Aorta (tissue), 5 donors: Measurements from ENCODE around the gene GCC2. TPM values are rescaled to one million over a fixed set of nuclear protein-coding genes. Genes with fewer than 3 reads are reported as not detected.

Experiments used
- ATAC-seq: fragments of 200-7000 bp; cut with Tn5 transposase; one replicate; pipeline ENCODE4 v1.9.1; 2022; ENCODE audit warnings: moderate library complexity; ENCODE audit not compliant: low FRiP score
- DNase-seq, 2 donors: peaks; one replicate each; pipeline ENCODE4 v3.0.0-alpha.2; 2020
- H3K27ac ChIP-seq, 2 donors: one replicate each; pipeline ENCODE4 v1.5.1; 2013; ENCODE audit warnings: low read length in 2 of 2, mild to moderate bottlenecking in 2 of 2, moderate library complexity in 2 of 2, control low read depth in 1 of 2, inconsistent platforms in 1 of 2, low read depth in 1 of 2
- H3K27me3 ChIP-seq, 2 donors: one replicate each; pipeline ENCODE4 v1.6.1; 2013; ENCODE audit warnings: control low read depth in 1 of 2, low read length in 1 of 2, mild to moderate bottlenecking in 1 of 2, moderate library complexity in 1 of 2; ENCODE audit not compliant: insufficient read depth in 2 of 2, control insufficient read depth in 1 of 2
- H3K36me3 ChIP-seq, 2 donors: one replicate each; pipeline ENCODE4 v1.6.1; 2013; ENCODE audit warnings: control low read depth in 1 of 2, low read length in 1 of 2, mild to moderate bottlenecking in 1 of 2; ENCODE audit not compliant: insufficient read depth in 2 of 2, control insufficient read depth in 1 of 2
- H3K4me1 ChIP-seq, 2 donors: one replicate each; pipeline ENCODE4 v1.6.1; 2013; ENCODE audit warnings: low read length in 2 of 2, control low read depth in 1 of 2, mild to moderate bottlenecking in 1 of 2, moderate library complexity in 1 of 2; ENCODE audit not compliant: insufficient read depth in 2 of 2, control insufficient read depth in 1 of 2
- H3K4me3 ChIP-seq, 2 donors: one replicate each; pipeline ENCODE4 v1.5.1; 2013; ENCODE audit warnings: low read length in 2 of 2, control low read depth in 1 of 2, mild to moderate bottlenecking in 1 of 2
- H3K9me3 ChIP-seq: one replicate; pipeline ENCODE4 v1.6.1; 2013; ENCODE audit warnings: mild to moderate bottlenecking, low read length; ENCODE audit not compliant: control insufficient read depth
- WGBS, 2 donors: extraction: QIAGEN DNeasy Blood & Tissue Kit; methylation state at CpG; one replicate each; pipeline ENCODE4 v1.1.7; 2013; 5-methylcytosine and 5-hydroxymethylcytosine counted together
- intact Hi-C, 2 donors: fragments of 100-400 bp; cut with DNase I; formaldehyde crosslinking; loops; one replicate each; pipeline versions ENCODE4 v1.14.2 to v1.15.0; 2022
- polyA plus RNA-seq, 2 donors: library from polyadenylated mRNA; stranded (reverse); fragments of 200-250 nt; gene quantifications; one replicate each; pipeline ENCODE4 v1.2.3, GENCODE V29; 2013
- total RNA-seq, 2 donors: library from RNA; stranded (reverse); fragmentation: NEBNext Ultra II Directional; extraction: Animal tissue kit (Norgen Biotek cat#: 25700); gene quantifications; one replicate each; pipeline ENCODE4 v1.2.1, GENCODE V29; 2021
- donor health status: healthy with polysubstance abuse.
- donor health status: Bipolar disorder and iron deficiency.
- donor health status: DM: no; HTN: no; CAD: no.
- donor health status: DM: no; HTN: no; CAD: no.
- donor health status: DM: yes; HTN: yes; CAD: no.

GCC2 gene
- total and polyA plus RNA-seq, 4 donors, result 10.8 to 64.6 (median 32.9) TPM

DNA sequence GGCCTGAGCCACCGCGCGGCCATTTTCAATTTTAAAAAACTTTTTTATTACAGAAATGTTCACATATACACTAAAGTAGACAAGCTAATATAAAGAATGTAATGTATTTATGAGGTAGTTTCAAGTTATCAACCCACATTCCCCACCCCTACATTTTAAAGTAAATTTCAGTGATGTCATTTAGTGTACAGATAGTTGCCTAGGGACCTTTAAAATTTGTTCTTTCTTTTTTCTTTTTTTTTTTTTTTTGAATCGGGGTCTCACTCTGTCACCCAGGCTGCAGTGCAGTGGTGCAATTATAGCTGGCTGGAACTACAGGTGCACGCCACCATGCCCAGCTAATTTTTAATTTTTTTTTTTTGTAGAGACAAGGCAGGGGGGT lies 82.7 kb downstream of the GCC2 start:
- 87 to 97% methylated on average over 4 to 5 of the region's 5 CpGs for WGBS, 2 donors
- H3K36me3 ChIP-seq, result no peaks in the 10 kb centered on the region
- intact Hi-C loops, result loop anchor here in 1 of 2 donors (5.0 kb wide), 1 partner anchor 84 kb away; the partner anchor contains the start of gene GCC2
- no peak for DNase-seq
- H3K9me3 ChIP-seq, result no peaks in the 10 kb centered on the region
- peaks cover 0 to 4% of the 10 kb centered on the region in 2 donors for H3K4me1 ChIP-seq
- H3K4me3 ChIP-seq, result no peak overlapping the region
- no peak for ATAC-seq
- no peaks in the 10 kb centered on the region for H3K27me3 ChIP-seq
- H3K27ac ChIP-seq, result no peak overlapping the region

DNA sequence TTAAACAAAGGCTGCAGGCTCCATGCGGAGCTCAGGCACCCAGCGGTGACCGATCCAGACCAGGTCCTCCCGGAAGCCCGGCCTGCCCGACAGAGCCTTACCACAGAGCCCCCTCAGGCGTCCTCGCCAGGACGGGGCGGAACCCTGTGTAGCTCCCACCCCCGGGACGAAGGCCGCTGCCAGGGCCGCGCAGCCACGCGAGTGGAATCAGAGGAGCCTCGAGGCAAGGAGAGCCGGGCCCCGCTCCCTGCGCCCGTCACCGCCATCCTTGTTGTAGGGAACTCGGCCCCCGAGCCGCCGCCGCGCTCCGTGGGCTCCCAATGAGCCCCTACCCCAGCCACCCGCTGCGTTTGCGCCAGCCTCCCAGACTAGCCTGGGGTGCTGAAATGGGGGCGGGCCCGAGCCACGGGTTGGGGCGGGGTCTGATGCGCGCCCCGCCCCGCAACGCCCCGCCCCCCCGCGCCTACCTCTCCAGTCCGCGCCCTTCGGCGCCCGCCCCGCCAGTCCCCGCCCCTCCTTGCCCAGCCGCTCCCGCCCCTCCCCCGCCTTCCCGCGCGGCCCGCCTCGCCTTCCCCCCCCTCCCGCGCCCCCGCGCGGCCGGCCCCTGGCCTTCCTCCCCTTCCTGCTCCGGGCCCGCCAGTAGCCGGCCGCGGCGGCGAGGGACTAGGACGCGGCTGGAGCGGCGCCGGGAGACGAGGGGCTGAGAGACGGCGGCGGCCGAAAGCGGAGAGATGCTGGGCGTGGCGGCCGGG lies 85.0 kb downstream of the GCC2 start, which contains the start of gene LIMS1:
Gene LIMS1, plus strand, starts transcription at position 639 of the 752 bp plus-strand sequence. Its CDS starts 93 bp downstream, at position 732.
- DNase-seq (peak; percentile 95 to 98), ATAC-seq (peak; percentile 98)
- WGBS, 2 donors, result 0% methylated on average over 23 to 87 of the region's 87 CpGs
- no peaks in the 10 kb centered on the region for H3K9me3 ChIP-seq
- intact Hi-C loops, result loop anchor here in 1 of 2 donors (5.0 kb wide), 1 partner anchor 87 kb away; the partner anchor contains the start of gene GCC2
- no peaks in the 10 kb centered on the region for H3K36me3 ChIP-seq
- H3K4me3 ChIP-seq, result peak within 1 kb of the TSS; percentile 70 to 99
- H3K27ac ChIP-seq, result peak within 1 kb of the TSS; percentile 54 to 94
- peaks cover 0 to 4% of the 10 kb centered on the region in 2 donors for H3K4me1 ChIP-seq
- H3K27me3 ChIP-seq, result no peaks in the 10 kb centered on the region

DNA sequence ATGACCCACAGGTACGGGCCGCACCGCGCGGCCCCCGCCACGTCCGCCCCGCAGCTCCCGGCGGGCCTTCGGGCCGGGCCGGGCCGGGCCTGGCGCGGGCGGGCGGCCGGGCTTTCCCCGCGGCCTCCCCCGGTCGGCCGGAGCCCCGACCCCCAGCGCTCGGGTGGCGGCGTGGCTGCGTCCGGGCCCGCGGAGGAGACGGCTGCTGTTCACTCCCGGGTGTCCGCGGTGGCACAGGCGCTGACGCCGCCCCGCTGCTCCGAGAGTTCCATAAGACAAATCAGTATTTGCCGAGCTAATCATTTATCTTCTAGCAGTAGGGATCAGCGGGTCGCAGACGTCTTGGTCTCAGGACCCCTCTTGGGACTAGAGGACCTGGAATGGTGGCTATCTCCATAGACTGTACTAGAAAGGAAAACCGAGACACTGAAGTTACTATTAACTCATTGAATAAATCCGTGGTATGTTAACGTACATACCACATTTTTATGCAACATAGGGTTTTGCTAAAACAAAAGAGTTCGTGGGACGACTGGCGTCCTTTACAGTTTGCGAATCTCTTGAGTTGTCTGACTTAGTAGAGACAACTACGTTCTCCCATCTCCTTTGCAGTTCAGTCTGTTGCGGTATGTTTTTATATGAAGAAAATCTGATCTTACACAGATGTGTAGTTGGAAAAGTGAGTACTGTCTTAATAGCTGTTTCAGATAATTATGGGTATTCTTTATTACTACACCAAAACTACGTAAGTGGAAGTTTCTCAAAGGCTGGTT lies 85.8 kb downstream of the GCC2 start:
- Histone ChIP-seq H3K27me3 (no peaks in the 10 kb centered on the region), H3K36me3 (no peaks in the 10 kb centered on the region), H3K9me3 (no peaks in the 10 kb centered on the region), H3K4me3 (peak overlapping the region; percentile 70 to 99), H3K4me1 (peaks cover 0 to 4% of the 10 kb centered on the region in 2 donors), H3K27ac (peak overlapping the region; percentile 54 to 58)
- WGBS, 2 donors, result 0% methylated on average over 39 to 57 of the region's 57 CpGs
- no peak for ATAC-seq
- intact Hi-C loops, result loop anchor here (5.0 kb wide), 3 partner anchors 43 to 87 kb away; partner anchors contain the start of gene GCC2 (in 1 of the 2)
- DNase-seq, result peak; percentile 57 to 83

DNA sequence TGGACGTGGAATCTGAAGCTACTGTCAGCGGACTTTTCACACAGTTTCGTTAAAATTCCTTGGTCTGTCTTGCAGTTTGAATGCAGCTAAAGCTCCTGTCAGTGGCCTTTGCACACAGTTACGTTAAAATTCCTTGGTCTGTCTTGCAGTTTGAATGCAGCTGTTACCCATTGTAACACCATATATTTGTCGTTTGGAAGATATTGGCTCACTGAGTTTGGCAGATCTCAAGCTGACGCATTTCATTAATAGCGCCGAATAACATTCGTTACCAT lies 86.3 kb downstream of the GCC2 start:
- WGBS, 2 donors, result 1 to 4% methylated on average over 9 of the region's 9 CpGs
- no peaks in the 10 kb centered on the region for H3K9me3 ChIP-seq
- peak overlapping the region; percentile 70 to 99 for H3K4me3 ChIP-seq
- intact Hi-C loops, result loop anchor here (5.0 kb wide), 2 partner anchors 42 to 47 kb away; no protein-coding TSS in a partner anchor
- no peaks in the 10 kb centered on the region for H3K27me3 ChIP-seq
- DNase-seq (no peak), ATAC-seq (no peak)
- H3K36me3 ChIP-seq, result no peaks in the 10 kb centered on the region
- no peak overlapping the region for H3K27ac ChIP-seq
- H3K4me1 ChIP-seq, result peaks cover 0 to 4% of the 10 kb centered on the region in 2 donors

GRCh38 chr2:108536133-108536780 lies 87.3 kb downstream of the GCC2 start:
- no peak for DNase-seq
- H3K9me3 ChIP-seq, result no peaks in the 10 kb centered on the region
- intact Hi-C loops, result loop anchor here (5.0 kb wide), 2 partner anchors 41 to 46 kb away; no protein-coding TSS in a partner anchor
- H3K4me3 ChIP-seq, result peak overlapping the region in 1 of 2 donors; percentile 2
- H3K27me3 ChIP-seq, result no peaks in the 10 kb centered on the region
- H3K27ac ChIP-seq, result no peak overlapping the region
- H3K36me3 ChIP-seq, result no peaks in the 10 kb centered on the region
- WGBS, 2 donors, result 46 to 83% methylated on average over 7 of the region's 7 CpGs
- ATAC-seq, result no peak
- peaks cover 0 to 4% of the 10 kb centered on the region in 2 donors for H3K4me1 ChIP-seq

GRCh38 chr2:108536911-108537310 lies 87.9 kb downstream of the GCC2 start:
- intact Hi-C loops, result loop anchor here (5.0 kb wide), 2 partner anchors 40 to 45 kb away; no protein-coding TSS in a partner anchor
- peak overlapping the region in 1 of 2 donors; percentile 53 for H3K27ac ChIP-seq
- H3K4me3 ChIP-seq, result peak overlapping the region in 1 of 2 donors; percentile 2
- no peaks in the 10 kb centered on the region for H3K27me3 ChIP-seq
- DNase-seq (no peak), ATAC-seq (no peak)
- H3K36me3 ChIP-seq, result no peaks in the 10 kb centered on the region
- WGBS, 2 donors, result 41 to 74% methylated on average over 5 of the region's 5 CpGs
- H3K9me3 ChIP-seq, result no peaks in the 10 kb centered on the region
- peaks cover 0 to 4% of the 10 kb centered on the region in 2 donors for H3K4me1 ChIP-seq

DNA sequence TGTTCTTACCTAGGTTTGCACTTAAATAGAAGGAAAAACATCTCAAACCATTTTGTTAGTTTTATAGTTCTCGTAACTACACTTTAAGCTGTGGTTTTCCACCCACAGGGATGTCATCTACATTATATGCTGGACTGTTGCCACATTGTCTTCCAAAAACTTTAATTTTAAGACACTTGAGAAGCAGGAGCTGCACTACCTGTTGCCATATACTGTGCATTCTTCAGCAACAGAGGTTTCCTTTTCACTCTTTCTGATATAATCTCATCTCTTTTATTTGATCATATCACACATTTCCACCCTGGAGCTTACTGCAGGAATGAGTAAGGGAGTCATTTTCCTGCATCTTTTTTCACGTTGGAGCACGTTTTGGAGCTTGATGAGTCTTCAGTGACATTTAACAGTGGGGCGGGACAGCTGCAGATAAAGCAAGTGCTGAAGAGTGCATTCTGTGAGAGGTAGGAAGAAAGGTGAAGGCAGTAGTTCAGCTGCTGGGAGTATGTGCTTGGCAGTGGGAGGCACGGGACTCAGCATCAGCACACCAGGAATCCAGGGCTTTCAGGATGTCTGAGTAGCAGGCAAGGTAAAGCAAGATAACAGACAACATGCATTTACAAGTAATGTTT lies 89.1 kb downstream of the GCC2 start:
- 47 to 63% methylated on average over 5 of the region's 5 CpGs for WGBS, 2 donors
- peaks cover 0 to 4% of the 10 kb centered on the region in 2 donors for H3K4me1 ChIP-seq
- intact Hi-C loops, result loop anchor here (5.0 kb wide), 2 partner anchors 39 to 44 kb away; no protein-coding TSS in a partner anchor

DNA sequence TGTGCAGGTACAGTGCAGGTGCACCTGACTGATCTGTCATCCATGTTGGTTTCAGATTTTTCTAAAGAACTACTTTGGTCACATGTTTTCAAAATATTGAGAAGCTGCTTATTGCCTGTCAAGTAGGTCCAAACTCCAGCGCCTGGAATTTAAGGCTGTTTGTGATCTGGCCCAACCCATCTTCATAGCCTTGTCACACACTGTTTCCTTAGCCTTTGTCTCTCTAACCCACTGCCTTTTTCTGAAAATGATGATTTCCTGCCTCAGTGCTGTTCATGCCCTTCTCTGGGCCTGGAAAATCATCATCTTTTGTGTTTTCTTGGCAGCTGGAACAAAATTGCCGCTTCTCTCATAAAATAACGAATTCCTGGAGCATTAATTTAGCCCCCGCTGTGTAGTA lies 92.4 kb downstream of the GCC2 start:
- 84 to 85% methylated on average over 4 of the region's 4 CpGs for WGBS, 2 donors
- intact Hi-C loops, result no loop called here
- H3K4me1 ChIP-seq, result peaks cover 0 to under 1% of the 10 kb centered on the region in 2 donors
- ATAC-seq (no peak), DNase-seq (no peak)
- H3K4me3 ChIP-seq, result no peak overlapping the region
- no peaks in the 10 kb centered on the region for H3K27me3 ChIP-seq
- H3K36me3 ChIP-seq, result no peaks in the 10 kb centered on the region
- H3K9me3 ChIP-seq, result no peaks in the 10 kb centered on the region
- H3K27ac ChIP-seq, result no peak overlapping the region

More for the DNA sequence above, 89.1 kb downstream of the GCC2 start:
- Histone ChIP-seq H3K27ac (no peak overlapping the region), H3K4me3 (no peak overlapping the region), H3K9me3 (no peaks in the 10 kb centered on the region), H3K36me3 (no peaks in the 10 kb centered on the region), H3K27me3 (no peaks in the 10 kb centered on the region)
- DNase-seq (no peak), ATAC-seq (no peak)
